ENCODE measurements around the gene ADGB.
"Not testable (repeated sequence)": the region's sequence is repeated elsewhere in the genome, so short reads cannot be mapped to it uniquely, and the experiment has no call there.

The ADGB gene

GRCh38 chr6:146827216-146827928, 228.6 kb downstream of the ADGB start:
- no peak for DNase-seq

GRCh38 chr6:146829792-146830565, 231.2 kb downstream of the ADGB start:
- no peak for DNase-seq

- DNase-seq = no peak
Observed at GRCh38 chr6:146833157-146833556, 234.4 kb downstream of the ADGB start.

- DNase-seq = no peak
Observed at GRCh38 chr6:146840216-146840615, 241.4 kb downstream of the ADGB start.

- no peak for DNase-seq
Observed at GRCh38 chr6:146840641-146841040, 241.9 kb downstream of the ADGB start.

- no peak for DNase-seq
Observed at GRCh38 chr6:146847426-146847825, 248.7 kb downstream of the ADGB start.

- DNase-seq = peak in 1 of 5 experiments; percentile 62
Observed at GRCh38 chr6:146850238-146850896, 251.6 kb downstream of the ADGB start.

- DNase-seq = no peak
Observed at GRCh38 chr6:146850981-146851380, 252.2 kb downstream of the ADGB start.

- peak in 1 of 5 experiments; percentile 80 for DNase-seq
Observed at GRCh38 chr6:146851837-146852236, 253.1 kb downstream of the ADGB start.

- not testable (repeated sequence) for DNase-seq
Observed at GRCh38 chr6:146854521-146855255, 255.9 kb downstream of the ADGB start.

GRCh38 chr6:146855889-146856288, 257.1 kb downstream of the ADGB start:
- no peak for DNase-seq

- peak in 1 of 5 experiments; percentile 66 for DNase-seq
Observed at GRCh38 chr6:146856296-146856695, 257.5 kb downstream of the ADGB start.

- DNase-seq = peak; percentile 30 to 71 (median 51)
Observed at GRCh38 chr6:146857180-146857979, 258.6 kb downstream of the ADGB start.

GRCh38 chr6:146857980-146858347, 259.2 kb downstream of the ADGB start:
- DNase-seq = no peak

GRCh38 chr6:146859206-146859605, 260.4 kb downstream of the ADGB start:
- DNase-seq = no peak

GRCh38 chr6:146859795-146860495, 261.2 kb downstream of the ADGB start:
- DNase-seq = no peak

- DNase-seq = no peak
Observed at GRCh38 chr6:146860583-146860982, 261.8 kb downstream of the ADGB start.

GRCh38 chr6:146861029-146861563, 262.3 kb downstream of the ADGB start:
- no peak for DNase-seq

GRCh38 chr6:146861716-146862115, 262.9 kb downstream of the ADGB start:
- DNase-seq = no peak

GRCh38 chr6:146862508-146862919, 263.7 kb downstream of the ADGB start:
- no peak for DNase-seq

GRCh38 chr6:146864300-146864699, 265.5 kb downstream of the ADGB start:
- no peak for DNase-seq
